ENCODE results near the gene NBPF6.
"Not testable (repeated sequence)": the region's sequence is repeated elsewhere in the genome, so short reads cannot be mapped to it uniquely, and the experiment has no call there.

NBPF6 gene

GRCh38 chr1:108450043-108450442 lies at the start of gene NBPF6:
TSS of gene NBPF6 (plus strand) at chr1:108450343. CDS start at chr1:108450602, 259 bp downstream.
- not testable (repeated sequence) for DNase-seq

GRCh38 chr1:108411098-108411833 lies 38.9 kb upstream of the NBPF6 start:
- not testable (repeated sequence) for DNase-seq

GRCh38 chr1:108420129-108420528 lies 30.0 kb upstream of the NBPF6 start:
- not testable (repeated sequence) for DNase-seq

GRCh38 chr1:108421061-108421916 lies 28.9 kb upstream of the NBPF6 start:
- not testable (repeated sequence) for DNase-seq

GRCh38 chr1:108426877-108427276 lies 23.3 kb upstream of the NBPF6 start:
- DNase-seq: not testable (repeated sequence)

GRCh38 chr1:108432002-108432401 lies 18.1 kb upstream of the NBPF6 start:
- DNase-seq: not testable (repeated sequence)

- DNase-seq: not testable (repeated sequence)
Observed at GRCh38 chr1:108433404-108433803, 16.7 kb upstream of the NBPF6 start.

GRCh38 chr1:108438536-108438935 lies 11.6 kb upstream of the NBPF6 start:
- not testable (repeated sequence) for DNase-seq

GRCh38 chr1:108454521-108454920 lies 4.4 kb downstream of the NBPF6 start:
- DNase-seq: not testable (repeated sequence)

- DNase-seq: not testable (repeated sequence)
Observed at GRCh38 chr1:108458661-108459060, 8.5 kb downstream of the NBPF6 start.

GRCh38 chr1:108461758-108462157 lies 11.6 kb downstream of the NBPF6 start:
- DNase-seq: not testable (repeated sequence)

GRCh38 chr1:108463962-108464361 lies 13.8 kb downstream of the NBPF6 start:
- not testable (repeated sequence) for DNase-seq

GRCh38 chr1:108466166-108466565 lies 16.0 kb downstream of the NBPF6 start:
- not testable (repeated sequence) for DNase-seq

GRCh38 chr1:108467155-108467554 lies 17.0 kb downstream of the NBPF6 start:
- not testable (repeated sequence) for DNase-seq

- DNase-seq: not testable (repeated sequence)
Observed at GRCh38 chr1:108470750-108471149, 20.6 kb downstream of the NBPF6 start.

GRCh38 chr1:108474516-108474915 lies 24.4 kb downstream of the NBPF6 start:
- not testable (repeated sequence) for DNase-seq

- no peak for DNase-seq
Observed at GRCh38 chr1:108478429-108479015, 28.4 kb downstream of the NBPF6 start.

- no peak for DNase-seq
Observed at GRCh38 chr1:108482708-108483107, 32.6 kb downstream of the NBPF6 start.

- DNase-seq: not testable (repeated sequence)
Observed at GRCh38 chr1:108485990-108486389, 35.8 kb downstream of the NBPF6 start.

GRCh38 chr1:108486707-108487106 lies 36.6 kb downstream of the NBPF6 start:
- DNase-seq: not testable (repeated sequence)

GRCh38 chr1:108495008-108495407 lies 44.9 kb downstream of the NBPF6 start:
- DNase-seq: not testable (repeated sequence)

GRCh38 chr1:108496856-108497255 lies 46.7 kb downstream of the NBPF6 start:
- not testable (repeated sequence) for DNase-seq

- no peak for DNase-seq
Observed at GRCh38 chr1:108502138-108502537, 52.0 kb downstream of the NBPF6 start.

Measured in CD4-positive, alpha-beta T cell treated with Interleukin-15 for 1 hour (primary cell).